Measurements from ENCODE around the gene ICAM2. TPM values are rescaled to one million over a fixed set of nuclear protein-coding genes. Genes with fewer than 3 reads are reported as not detected.

The ICAM2 gene
- total RNA-seq, 4 donors from 2014 or later, result 45.6 to 92.1 (median 69.8) TPM

GRCh38 chr17:63963123-63963522, 57.3 kb downstream of the ICAM2 start:
- TF ChIP-seq CTCF (IDR thresholded peaks at IDR 0.05; ENCODE audit: low read depth), result no peak

- TF ChIP-seq CTCF (IDR thresholded peaks at IDR 0.05; ENCODE audit: low read depth), result no peak
Measured at GRCh38 chr17:63962298-63962744, 58.1 kb downstream of the ICAM2 start.

GRCh38 chr17:63961355-63962212, 58.8 kb downstream of the ICAM2 start:
- TF ChIP-seq CTCF (IDR thresholded peaks at IDR 0.05; ENCODE audit: low read depth), result no peak

- no peak for TF ChIP-seq CTCF (IDR thresholded peaks at IDR 0.05; ENCODE audit: low read depth)
Measured at GRCh38 chr17:63960430-63960829, 60.0 kb downstream of the ICAM2 start.

GRCh38 chr17:63960006-63960405, 60.4 kb downstream of the ICAM2 start:
- no peak for TF ChIP-seq CTCF (IDR thresholded peaks at IDR 0.05; ENCODE audit: low read depth)

GRCh38 chr17:63956296-63956920, 64.0 kb downstream of the ICAM2 start:
- no peak for TF ChIP-seq CTCF (IDR thresholded peaks at IDR 0.05; ENCODE audit: low read depth)

GRCh38 chr17:63955791-63956190, 64.6 kb downstream of the ICAM2 start:
- no peak for TF ChIP-seq CTCF (IDR thresholded peaks at IDR 0.05; ENCODE audit: low read depth)

Data from subcutaneous adipose tissue (tissue), 4 donors.